Astrocyte of the spinal cord (primary cell): ENCODE data around the gene GAGE10.
"Not testable (repeated sequence)": the region's sequence is repeated elsewhere in the genome, so short reads cannot be mapped to it uniquely, and the experiment has no call there.

Experiments used
- DNase-seq: peaks from one replicate; pipeline ENCODE4 v3.0.0; 2011; ENCODE audit warnings: low read depth, low spot score
- H3K4me3 ChIP-seq: 2 replicates; pipeline ENCODE4 v1.5.1; 2011; ENCODE audit warnings: low read depth, mild to moderate bottlenecking, low read length, moderate library complexity
- in situ Hi-C: cut with HindIII; loops from 2 replicates; pipeline ENCODE4 v1.10.0; 2017; ENCODE audit warnings: low sequenced_read_pairs

GAGE10 gene

GRCh38 chrX:49331282-49331681, 27.8 kb downstream of the GAGE10 start, which contains the start of gene GAGE13:
Gene GAGE13 (plus strand): TSS chrX:49331582. CDS start chrX:49332738, 1,156 bp downstream.
- DNase-seq, H3K4me3 ChIP-seq, in situ Hi-C loops: not testable (repeated sequence)

GRCh38 chrX:49331841-49332240, 28.4 kb downstream of the GAGE10 start:
- in situ Hi-C loops, DNase-seq, H3K4me3 ChIP-seq: not testable (repeated sequence)

- in situ Hi-C loops, H3K4me3 ChIP-seq, DNase-seq: not testable (repeated sequence)
These were observed 38.0 kb downstream of the GAGE10 start for GRCh38 chrX:49341449-49341848.

GRCh38 chrX:49344496-49345175, 41.2 kb downstream of the GAGE10 start:
- DNase-seq, in situ Hi-C loops, H3K4me3 ChIP-seq: not testable (repeated sequence)

- in situ Hi-C loops, H3K4me3 ChIP-seq, DNase-seq: not testable (repeated sequence)
These were observed 42.0 kb downstream of the GAGE10 start for GRCh38 chrX:49345402-49345801.

- in situ Hi-C loops, H3K4me3 ChIP-seq, DNase-seq: not testable (repeated sequence)
These were observed 42.7 kb downstream of the GAGE10 start for GRCh38 chrX:49346150-49346549.
